Measurements from ENCODE around the gene PSMB11. TPM values are rescaled to one million over a fixed set of nuclear protein-coding genes. Genes with fewer than 3 reads are reported as not detected.

PSMB11 gene
- polyA plus RNA-seq, 10 donors, result not detected

GRCh38 chr14:23043145-23043544, 1.1 kb downstream of the PSMB11 start:
- DNase-seq, result no peak

- DNase-seq, result no peak
These were observed 1.7 kb downstream of the PSMB11 start for GRCh38 chr14:23043754-23044153.

GRCh38 chr14:23044840-23045239, 2.8 kb downstream of the PSMB11 start:
- DNase-seq, result no peak

GRCh38 chr14:23045419-23046357, 3.7 kb downstream of the PSMB11 start:
- no peak for DNase-seq

GRCh38 chr14:23047034-23047634, 5.1 kb downstream of the PSMB11 start:
- no peak for DNase-seq

GRCh38 chr14:23047751-23048693, 6.0 kb downstream of the PSMB11 start:
- DNase-seq, result no peak

- DNase-seq, result no peak
These were observed 7.0 kb downstream of the PSMB11 start for GRCh38 chr14:23049011-23049410.

GRCh38 chr14:23051141-23052057, 9.4 kb downstream of the PSMB11 start:
- DNase-seq, result no peak

GRCh38 chr14:23052182-23052623, 10.2 kb downstream of the PSMB11 start:
- DNase-seq, result no peak

- no peak for DNase-seq
These were observed 10.7 kb downstream of the PSMB11 start for GRCh38 chr14:23052671-23053070.

GRCh38 chr14:23053426-23053825, 11.4 kb downstream of the PSMB11 start:
- DNase-seq, result no peak

GRCh38 chr14:23054000-23054811, 12.2 kb downstream of the PSMB11 start:
- no peak for DNase-seq

GRCh38 chr14:23055147-23055550, 13.1 kb downstream of the PSMB11 start:
- no peak for DNase-seq

- no peak for DNase-seq
These were observed 13.7 kb downstream of the PSMB11 start for GRCh38 chr14:23055621-23056144.

- DNase-seq, result peak in 1 of 3 donors; percentile 71
These were observed 14.3 kb downstream of the PSMB11 start for GRCh38 chr14:23056145-23056955.

GRCh38 chr14:23056956-23057756, 15.1 kb downstream of the PSMB11 start, which contains the start of gene CDH24:
Gene CDH24 (minus strand): TSS chr14:23057520. CDS start chr14:23055733, 1,787 bp downstream.
- DNase-seq, result peak; percentile 71 to 91 (median 85)
